ENCODE data around the gene ABCC5. TPM values are rescaled to one million over a fixed set of nuclear protein-coding genes. Genes with fewer than 3 reads are reported as not detected.

ABCC5 gene
- total RNA-seq, 1 experiment from 2014 or later: 151 TPM

DNA sequence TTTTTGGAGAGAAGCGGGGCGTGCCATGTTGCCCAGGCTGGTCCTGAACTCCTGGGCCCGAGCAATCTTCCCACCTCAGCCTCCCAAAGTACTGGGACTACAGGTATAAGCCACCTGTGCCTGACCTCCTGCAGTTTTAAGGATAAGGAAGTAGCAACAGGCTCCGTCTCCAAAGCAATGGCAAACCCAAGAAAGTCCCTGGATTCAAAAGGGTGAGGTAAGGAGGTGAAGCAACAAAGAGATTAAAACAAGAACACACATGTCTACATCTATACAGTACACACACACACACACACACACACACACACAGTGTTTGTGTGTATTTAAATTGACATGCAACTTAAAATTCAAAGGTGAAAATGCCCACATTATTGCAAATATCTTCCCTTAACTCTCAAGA is 58.9 kb downstream of the ABCC5 start:
- ChIA-PET POLR2A (ENCODE audit: unreplicated experiment) (no interaction called here), CTCF (no interaction called here)
- intact Hi-C loops (cut with micrococcal nuclease; ENCODE audit: unreplicated experiment): loop anchor here (2.0 kb wide), 1 partner anchor 48 kb away; no protein-coding TSS in a partner anchor
- peak in 1 of 2 experiments; percentile 57 for DNase-seq
- Histone ChIP-seq H3K36me3 (ENCODE audit: low read depth) (peaks cover 55% of the 10 kb centered on the region), H3K27me3 (ENCODE audit: insufficient read depth, low read depth) (no peaks in the 10 kb centered on the region), H3K27ac (peak overlapping the region; percentile 92), H3K4me1 (replicated peaks; ENCODE audit: insufficient read depth) (peaks cover 46% of the 10 kb centered on the region), H3K9me2 (ENCODE audit: insufficient read depth) (no peaks in the 10 kb centered on the region), H3F3A (ENCODE audit: insufficient read depth, low read depth) (peaks cover 70% of the 10 kb centered on the region), H3K79me2 (ENCODE audit: low read depth) (0 out of 2 replicates have a peak, but pooled peaks cover 2% of the 10 kb centered on the region), H3K4me2 (peak overlapping the region; percentile 29), H3K9me3 (ENCODE audit: insufficient read depth, low read depth) (no peaks in the 10 kb centered on the region), H2AFZ (no peak overlapping the region), H4K20me1 (ENCODE audit: insufficient read depth) (no peaks in the 10 kb centered on the region), H3K4me3 (no peak overlapping the region)
- TSS peak; percentile 64 for BruUV-seq (replicated peaks)
- TF ChIP-seq CTCF (conservative IDR thresholded peaks at IDR 0.05) (no peak), EZH2 (IDR thresholded peaks at IDR 0.05; ENCODE audit: low read depth) (no peak)

DNA sequence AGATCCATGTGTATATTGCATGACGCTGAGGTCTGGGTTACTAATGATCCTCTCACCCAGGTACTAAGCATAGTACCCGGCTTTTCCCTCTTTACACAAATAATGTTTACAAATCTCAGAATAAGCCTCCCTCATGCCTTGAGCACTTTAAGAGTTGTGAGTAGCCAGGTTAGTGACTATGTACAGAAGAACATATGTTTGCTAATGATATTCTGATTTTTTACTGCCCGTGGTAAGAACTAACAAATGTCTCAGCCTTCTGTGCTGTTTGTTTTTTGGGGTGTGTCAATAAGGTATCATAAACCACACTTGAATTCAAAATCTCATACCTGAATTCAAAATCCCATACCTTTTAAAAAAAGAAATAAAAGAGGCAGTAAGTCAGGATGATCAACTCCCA is 59.5 kb downstream of the ABCC5 start:
- Histone ChIP-seq H3K4me3 (no peak overlapping the region), H3K36me3 (ENCODE audit: low read depth) (peaks cover 52% of the 10 kb centered on the region)
- POLR2A ChIA-PET (ENCODE audit: unreplicated experiment): no interaction called here

GRCh38 chr3:183954875-183955274 is 62.8 kb downstream of the ABCC5 start:
- H3K4me3 ChIP-seq: no peak overlapping the region
- DNase-seq: no peak
- intact Hi-C loops (cut with micrococcal nuclease; ENCODE audit: unreplicated experiment): no loop called here
- no peaks in the 10 kb centered on the region for H4K20me1 ChIP-seq (ENCODE audit: insufficient read depth)
- no TSS peak for BruUV-seq (replicated peaks)
- H3K4me2 ChIP-seq: no peak overlapping the region
- H3F3A ChIP-seq (ENCODE audit: insufficient read depth, low read depth): peaks cover 53% of the 10 kb centered on the region
- H2AFZ ChIP-seq: no peak overlapping the region
- no peaks in the 10 kb centered on the region for H3K79me2 ChIP-seq (ENCODE audit: low read depth)
- H3K4me1 ChIP-seq (replicated peaks; ENCODE audit: insufficient read depth): peaks cover 24% of the 10 kb centered on the region
- no peaks in the 10 kb centered on the region for H3K9me2 ChIP-seq (ENCODE audit: insufficient read depth)
- CTCF ChIA-PET: no interaction called here
- H3K27me3 ChIP-seq (ENCODE audit: insufficient read depth, low read depth): no peaks in the 10 kb centered on the region
- no peaks in the 10 kb centered on the region for H3K9me3 ChIP-seq (ENCODE audit: insufficient read depth, low read depth)
- peaks cover 48% of the 10 kb centered on the region for H3K36me3 ChIP-seq (ENCODE audit: low read depth)
- POLR2A ChIA-PET (ENCODE audit: unreplicated experiment): interaction anchor here (0.7 kb wide), 1 partner anchor 95 kb away, joined by 3 read pairs; no protein-coding TSS in a partner anchor
- no peak overlapping the region for H3K27ac ChIP-seq
- no peak for TF ChIP-seq CTCF (conservative IDR thresholded peaks at IDR 0.05)
- TF ChIP-seq EZH2 (IDR thresholded peaks at IDR 0.05; ENCODE audit: low read depth): no peak

More for the DNA sequence above, 59.5 kb downstream of the ABCC5 start:
- H3K9me3 ChIP-seq (ENCODE audit: insufficient read depth, low read depth): no peaks in the 10 kb centered on the region
- H3K79me2 ChIP-seq (ENCODE audit: low read depth): no peaks in the 10 kb centered on the region
- no TSS peak for BruUV-seq (replicated peaks)
- no peak for TF ChIP-seq CTCF (conservative IDR thresholded peaks at IDR 0.05)
- TF ChIP-seq EZH2 (IDR thresholded peaks at IDR 0.05; ENCODE audit: low read depth): no peak
- CTCF ChIA-PET: no interaction called here
- H3F3A ChIP-seq (ENCODE audit: insufficient read depth, low read depth): peaks cover 75% of the 10 kb centered on the region
- intact Hi-C loops (cut with micrococcal nuclease; ENCODE audit: unreplicated experiment): loop anchor here (2.0 kb wide), 1 partner anchor 49 kb away; no protein-coding TSS in a partner anchor
- H3K9me2 ChIP-seq (ENCODE audit: insufficient read depth): no peaks in the 10 kb centered on the region
- H3K4me2 ChIP-seq: peak overlapping the region; percentile 29
- no peaks in the 10 kb centered on the region for H4K20me1 ChIP-seq (ENCODE audit: insufficient read depth)
- H3K4me1 ChIP-seq (replicated peaks; ENCODE audit: insufficient read depth): peaks cover 46% of the 10 kb centered on the region
- H3K27me3 ChIP-seq (ENCODE audit: insufficient read depth, low read depth): no peaks in the 10 kb centered on the region
- H2AFZ ChIP-seq: no peak overlapping the region
- peak overlapping the region; percentile 92 for H3K27ac ChIP-seq
- peak in 1 of 2 experiments; percentile 58 for DNase-seq

Data from PC-9 (cell line).